NCI-H1436 treated with DMSO at 0.1 percent for 48 hours (cell line): Measurements from ENCODE around the gene TPRN.

Experiments
- DNase-seq: peaks from one replicate; lab custom pipeline; 2025; lab: John Stamatoyannopoulos, UW

TPRN gene

DNA sequence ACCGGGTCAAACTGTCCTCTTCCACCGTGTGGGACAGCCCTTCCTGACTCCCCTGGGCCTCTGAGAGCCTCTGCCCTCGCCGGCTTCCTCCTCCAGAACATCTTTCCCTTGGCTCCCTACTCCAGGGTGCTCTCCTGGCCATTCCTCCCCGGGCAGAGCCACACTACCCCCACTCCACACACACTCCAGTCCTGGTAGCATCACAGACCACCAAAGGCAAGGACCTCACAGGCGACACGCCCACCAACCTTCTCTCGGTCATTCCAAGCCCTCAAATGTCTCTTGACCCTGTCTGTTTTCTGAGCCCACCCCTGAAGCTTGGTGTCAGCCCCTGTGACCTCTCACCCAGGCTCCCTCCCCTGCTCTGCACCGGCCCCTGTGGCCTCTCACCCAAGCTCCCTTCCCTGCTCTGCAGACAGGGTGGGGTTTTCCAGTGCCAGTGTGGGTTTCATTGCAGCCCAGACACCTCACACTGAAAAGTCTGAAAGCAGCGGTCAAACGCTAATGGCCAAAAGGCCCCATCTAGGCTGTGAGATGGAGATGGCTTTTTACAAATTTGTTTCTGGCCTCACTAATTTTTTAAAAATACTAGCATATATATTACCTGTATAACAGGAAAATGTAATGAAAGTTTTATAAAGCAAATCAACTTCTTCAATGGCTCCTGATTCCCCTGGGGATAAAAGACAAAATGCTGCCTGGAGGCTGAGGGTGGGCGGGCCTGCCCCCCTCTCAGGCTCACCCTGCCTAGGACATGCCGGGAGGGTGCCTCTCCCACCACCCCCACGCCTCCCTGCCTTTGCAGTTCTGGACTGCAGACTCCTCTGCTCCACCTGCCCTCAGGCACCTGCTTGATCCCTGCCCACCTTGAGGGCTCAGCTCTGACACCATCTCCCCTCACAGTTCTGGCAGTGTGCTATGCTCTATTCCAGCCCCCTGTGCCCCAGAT lies 41.2 kb downstream of the TPRN start:
- DNase-seq: no peak

DNA sequence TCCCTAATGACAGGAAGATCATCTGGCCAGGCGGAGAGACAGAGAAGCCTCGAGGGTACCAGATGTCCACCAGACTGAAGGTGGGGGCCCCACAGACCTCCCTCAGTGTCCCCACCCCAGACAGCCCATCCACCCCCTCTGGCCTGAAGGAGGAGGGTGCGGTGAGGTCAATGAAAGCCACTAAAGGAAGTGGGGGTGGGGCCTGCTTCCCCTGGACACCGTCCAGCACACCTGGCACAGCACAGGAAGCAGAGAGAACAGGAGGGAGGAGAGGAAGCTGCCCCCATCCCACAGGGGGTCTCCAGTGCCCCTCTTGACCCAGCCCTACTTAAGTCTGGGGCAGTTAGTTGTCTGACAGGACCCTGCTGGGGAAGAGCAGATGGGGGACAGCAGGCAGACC lies 41.9 kb downstream of the TPRN start:
- no peak for DNase-seq

DNA sequence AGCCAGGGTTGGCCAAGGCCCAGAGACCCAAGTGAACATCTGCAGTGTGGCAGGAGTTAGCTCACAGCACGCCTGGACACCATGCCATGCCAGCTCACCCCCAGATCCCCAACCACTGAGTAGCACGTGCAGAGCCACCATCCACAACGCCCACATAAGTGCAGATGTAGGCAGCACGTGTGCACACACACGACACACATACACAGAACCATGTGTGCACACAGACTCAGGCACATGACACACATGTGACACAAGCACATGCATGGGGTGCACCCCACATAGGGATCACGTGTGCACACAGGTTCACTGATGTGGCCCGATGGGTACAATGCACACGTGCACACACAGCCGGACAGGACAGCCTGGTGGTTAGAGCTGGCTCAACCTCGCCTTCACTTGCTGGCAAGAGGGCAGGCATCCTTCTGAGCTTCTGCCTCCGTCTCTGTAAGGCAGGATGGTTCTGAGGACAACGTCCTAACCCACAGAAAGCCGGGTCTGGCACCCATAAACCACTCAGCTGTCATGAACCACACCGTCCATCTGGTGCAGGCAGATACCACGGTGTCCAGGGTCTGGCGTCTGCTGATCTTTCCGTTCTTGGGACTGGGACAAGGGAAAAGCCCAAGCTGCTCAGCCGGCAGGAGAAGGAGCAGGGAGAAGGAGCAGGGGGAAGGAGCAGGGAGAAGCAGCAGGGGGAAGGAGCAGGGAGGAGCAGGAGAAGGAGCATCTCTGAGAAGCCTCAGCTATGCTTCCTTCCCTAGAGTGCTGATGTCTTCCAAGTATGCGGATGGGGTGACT lies 42.7 kb downstream of the TPRN start:
- no peak for DNase-seq

DNA sequence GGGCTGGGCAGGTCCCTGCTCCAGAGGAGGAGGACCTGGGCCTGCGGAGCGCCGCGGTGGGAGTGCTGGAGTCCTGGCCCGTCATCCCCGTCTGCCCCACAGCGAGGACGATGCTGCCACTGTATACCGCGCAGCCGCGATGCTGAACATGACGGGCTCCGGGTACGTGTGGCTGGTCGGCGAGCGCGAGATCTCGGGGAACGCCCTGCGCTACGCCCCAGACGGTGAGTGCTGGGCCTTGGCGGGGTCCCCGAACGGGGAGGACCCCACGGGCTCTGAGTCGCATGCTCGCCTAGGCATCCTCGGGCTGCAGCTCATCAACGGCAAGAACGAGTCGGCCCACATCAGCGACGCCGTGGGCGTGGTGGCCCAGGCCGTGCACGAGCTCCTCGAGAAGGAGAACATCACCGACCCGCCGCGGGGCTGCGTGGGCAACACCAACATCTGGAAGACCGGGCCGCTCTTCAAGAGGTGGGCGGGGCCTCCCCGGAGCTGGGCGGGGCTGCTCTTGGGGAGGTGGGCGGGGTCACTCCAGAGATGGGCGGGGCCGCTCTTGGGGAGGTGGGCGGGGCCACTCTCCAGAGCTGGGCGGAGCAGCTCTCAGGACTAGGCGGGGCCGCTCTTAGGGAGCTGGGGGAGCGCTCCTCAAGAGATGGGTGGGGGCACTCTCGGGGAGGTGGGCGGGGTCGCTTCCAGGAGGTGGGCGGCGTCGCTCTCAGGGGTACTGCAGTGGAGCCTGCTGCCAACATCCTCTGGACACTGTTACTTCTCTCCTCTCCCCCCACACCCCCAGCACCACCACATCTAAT lies 43.8 kb downstream of the TPRN start:
- DNase-seq: no peak

DNA sequence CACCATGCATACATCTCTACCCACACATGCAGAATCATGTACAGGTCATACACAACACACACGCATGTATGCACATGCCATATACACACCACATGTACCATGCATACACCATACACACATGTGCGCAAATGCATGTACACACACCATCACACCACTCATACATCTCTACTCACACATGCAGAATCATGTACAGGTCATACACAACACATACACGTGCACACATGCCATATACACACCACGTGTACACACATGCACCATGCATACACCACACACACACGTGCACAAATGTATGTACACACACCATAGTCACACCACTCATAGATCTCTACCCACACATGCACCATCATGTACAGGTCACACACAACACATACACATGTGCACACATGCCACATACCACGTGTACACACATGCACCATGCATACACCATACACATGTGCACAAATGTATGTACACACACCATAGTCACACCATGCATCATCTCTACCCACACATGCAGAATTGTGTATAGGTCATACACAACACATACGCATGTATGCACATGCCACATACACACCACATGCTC lies 47.6 kb downstream of the TPRN start:
- DNase-seq: no peak

DNA sequence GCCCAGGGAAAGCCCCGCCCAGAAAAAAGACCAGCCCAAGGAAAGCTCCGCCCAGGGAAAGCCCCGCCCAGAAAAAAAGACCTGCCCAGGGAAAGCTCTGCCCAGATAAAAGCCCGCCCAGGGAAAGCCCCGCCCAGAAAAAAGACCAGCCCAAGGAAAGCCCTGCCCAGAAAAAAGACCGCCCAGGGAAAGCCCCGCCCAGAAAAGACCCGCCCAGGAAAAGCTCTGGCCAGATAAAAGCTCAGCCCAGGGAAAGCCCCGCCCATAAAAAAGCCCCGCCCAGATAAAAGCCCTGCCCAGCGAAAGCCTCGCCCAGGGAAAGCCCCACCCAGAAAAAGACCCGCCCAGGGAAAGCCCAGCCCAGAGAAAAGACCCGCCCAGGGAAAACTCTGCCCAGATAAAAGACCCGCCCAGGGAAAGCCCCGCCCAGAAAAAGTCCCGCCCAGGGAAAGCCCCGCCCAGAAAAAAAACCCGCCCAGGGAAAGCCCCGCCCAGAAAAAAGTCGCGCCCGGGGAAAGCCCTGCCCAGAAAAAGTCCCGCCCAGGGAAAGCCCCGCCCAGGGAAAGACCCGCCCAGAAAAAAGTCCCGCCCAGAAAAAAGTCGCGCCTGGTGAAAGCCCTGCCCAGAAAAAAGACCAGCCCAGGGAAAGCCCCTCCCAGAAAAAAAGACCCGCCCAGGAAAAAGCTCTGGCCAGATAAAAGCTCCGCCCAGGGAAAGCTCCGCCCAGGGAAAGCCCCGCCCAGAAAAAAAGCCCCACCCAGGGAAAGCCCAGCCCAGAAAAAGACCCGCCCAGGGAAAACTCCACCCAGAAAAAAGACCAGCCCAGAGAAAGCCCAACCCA lies 49.7 kb downstream of the TPRN start:
- DNase-seq: peak; percentile 75

DNA sequence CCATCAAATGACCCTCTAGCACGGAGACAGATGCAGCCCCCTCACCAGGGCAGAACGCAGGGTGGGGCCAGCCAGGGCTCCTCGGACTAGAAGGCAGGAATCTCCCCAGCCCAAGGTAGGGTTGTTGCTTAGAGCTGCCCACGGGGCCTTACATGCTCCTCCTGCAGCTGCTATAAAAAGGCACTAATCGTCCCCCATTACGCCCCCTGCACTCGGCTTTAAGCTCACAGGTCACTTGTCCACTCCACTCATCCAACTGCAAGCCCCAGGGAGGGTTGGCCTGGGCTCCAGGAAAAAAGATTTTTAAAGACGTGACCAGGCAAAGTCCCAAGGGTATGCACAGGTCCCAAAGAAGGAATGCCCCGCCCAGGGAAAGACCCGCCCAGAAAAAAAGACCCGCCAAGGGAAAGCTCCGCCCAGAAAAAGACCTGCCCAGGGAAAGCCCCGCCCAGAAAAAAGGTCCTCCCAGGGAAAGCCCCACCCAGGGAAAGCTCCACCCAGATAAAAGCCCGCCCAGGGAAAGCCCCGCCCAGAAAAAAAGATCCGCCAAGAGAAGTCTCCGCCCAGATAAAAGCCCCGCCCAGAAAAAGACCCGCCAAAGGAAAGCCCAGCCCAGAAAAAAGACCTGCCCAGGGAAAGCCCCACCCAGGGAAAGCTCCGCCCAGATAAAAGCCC lies 50.5 kb downstream of the TPRN start:
- DNase-seq: peak; percentile 75

DNA sequence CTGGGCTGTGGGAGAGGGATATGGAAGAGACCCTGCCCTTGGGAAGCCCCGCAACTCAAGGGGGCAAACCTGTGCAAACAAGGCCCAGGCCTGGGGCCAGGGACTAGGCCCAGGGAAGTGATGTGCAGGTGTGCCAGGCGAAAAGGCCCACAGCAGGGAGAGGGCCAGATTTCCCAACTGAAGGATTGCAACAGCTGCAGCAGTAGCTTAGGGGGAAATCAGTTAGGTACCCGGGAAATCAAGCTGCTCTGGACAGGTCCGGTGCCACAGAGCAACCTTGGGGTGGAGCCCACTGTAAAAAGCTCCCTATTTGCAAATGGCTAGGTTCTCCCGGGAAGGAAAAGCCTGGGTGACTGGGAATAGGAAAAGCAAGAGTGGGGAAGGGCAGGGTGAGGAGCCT lies 51.2 kb downstream of the TPRN start:
- no peak for DNase-seq

DNA sequence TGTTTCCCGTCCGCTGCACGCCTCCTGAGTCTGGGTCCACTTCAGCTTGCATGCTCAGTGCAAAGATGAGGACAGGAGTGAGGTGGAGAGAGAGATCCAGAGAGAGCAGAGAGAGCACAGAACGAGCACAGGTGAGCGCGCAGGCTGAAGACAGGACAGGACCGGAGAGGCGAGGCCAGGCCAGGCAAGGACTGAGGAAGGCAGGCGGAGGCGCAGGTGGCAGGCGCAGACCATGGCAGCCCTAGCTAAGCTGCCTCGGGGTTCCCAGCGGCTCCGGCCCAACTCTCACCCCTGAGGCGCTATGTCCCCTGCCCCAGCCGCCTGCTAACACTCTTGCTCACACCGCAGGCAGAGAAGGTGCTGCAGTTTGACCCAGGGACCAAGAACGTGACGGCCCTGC lies 51.9 kb downstream of the TPRN start:
- DNase-seq: no peak

DNA sequence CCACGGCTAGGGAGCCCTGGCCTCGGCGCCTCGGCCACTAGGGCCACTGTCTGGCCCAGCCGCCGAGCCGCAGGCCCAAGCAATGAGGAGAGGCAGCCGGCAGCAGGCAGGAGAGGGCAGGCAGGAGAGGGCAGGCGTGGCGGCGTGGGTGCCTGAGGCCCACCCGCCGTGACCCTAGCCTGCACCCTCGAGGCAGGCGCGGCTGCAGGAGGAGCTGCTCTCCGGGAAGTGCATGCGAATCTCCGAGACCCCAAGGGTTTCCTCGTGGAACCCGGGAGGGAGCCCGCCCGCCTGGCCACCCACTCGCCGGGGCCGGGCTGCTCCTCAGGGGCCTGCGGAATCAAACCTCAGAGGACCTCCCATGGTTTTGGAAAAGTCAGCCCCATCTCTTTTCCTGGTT lies 52.3 kb downstream of the TPRN start:
- no peak for DNase-seq

DNA sequence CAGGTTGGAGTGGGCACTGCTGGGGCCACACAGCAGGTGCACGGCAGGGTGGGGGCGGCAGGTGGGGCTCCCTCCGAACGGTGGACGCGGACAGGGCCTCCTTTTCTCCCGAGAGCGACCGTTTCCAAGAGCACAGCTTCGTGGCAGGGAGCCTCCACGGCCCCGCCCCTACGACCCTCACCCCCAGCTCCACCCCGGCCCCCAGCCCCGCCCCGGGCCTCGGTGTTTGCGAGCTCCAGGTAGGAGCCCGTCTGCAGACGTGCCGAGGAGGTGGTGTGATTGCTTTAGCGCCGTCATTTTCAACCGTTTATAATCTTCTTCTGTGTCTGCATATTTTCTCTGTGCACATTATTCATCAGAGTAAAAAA lies 52.8 kb downstream of the TPRN start:
- no peak for DNase-seq

DNA sequence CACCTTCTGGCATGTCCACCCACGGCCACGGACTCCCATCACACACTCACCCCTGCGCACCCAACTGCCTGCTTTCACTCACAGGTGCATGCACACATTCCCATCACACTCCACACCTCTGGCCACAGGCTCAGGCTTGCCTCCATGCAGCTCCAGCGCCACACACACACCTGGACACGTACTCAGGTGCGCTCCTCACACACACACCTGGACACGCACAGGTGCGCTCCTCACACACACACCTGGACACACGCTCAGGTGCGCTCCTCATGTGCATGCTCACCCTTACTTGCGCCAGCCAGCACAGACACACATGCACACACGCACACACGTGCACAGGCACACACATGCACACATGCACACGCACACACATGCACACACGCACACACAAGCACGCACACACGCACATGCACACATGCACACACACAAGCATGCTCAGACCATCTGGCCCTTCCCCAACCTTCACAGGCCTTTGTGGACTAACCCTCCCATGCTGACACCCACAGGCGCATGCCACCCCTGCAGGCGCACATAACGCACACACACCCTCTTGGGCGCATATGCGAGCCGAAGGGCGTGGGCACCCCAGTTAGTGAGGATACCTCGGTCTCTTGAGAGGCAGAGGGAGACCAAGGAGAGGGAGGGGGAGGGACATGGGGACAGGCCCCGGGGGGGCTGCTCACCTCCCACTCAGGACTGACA lies 53.3 kb downstream of the TPRN start:
- no peak for DNase-seq

DNA sequence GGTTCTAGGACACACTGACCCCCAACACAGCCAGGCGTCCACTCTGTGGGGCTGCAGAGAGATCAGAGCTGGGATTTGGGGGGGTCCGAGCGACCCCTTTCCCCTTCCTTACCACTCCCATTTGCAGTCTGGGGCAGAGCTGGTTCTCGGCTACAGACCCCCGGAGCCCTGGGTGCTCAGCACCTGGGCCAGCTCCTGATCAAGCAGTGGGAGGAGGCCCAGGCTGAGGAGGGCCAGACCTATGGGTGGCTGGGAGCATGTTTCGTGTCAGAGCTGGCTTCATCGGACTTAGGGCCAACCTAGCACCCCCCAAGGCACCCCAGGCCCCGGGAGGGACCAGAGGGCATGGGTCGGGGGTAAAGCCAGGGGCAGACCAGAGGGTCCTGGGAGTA lies 54.0 kb downstream of the TPRN start:
- DNase-seq: no peak

DNA sequence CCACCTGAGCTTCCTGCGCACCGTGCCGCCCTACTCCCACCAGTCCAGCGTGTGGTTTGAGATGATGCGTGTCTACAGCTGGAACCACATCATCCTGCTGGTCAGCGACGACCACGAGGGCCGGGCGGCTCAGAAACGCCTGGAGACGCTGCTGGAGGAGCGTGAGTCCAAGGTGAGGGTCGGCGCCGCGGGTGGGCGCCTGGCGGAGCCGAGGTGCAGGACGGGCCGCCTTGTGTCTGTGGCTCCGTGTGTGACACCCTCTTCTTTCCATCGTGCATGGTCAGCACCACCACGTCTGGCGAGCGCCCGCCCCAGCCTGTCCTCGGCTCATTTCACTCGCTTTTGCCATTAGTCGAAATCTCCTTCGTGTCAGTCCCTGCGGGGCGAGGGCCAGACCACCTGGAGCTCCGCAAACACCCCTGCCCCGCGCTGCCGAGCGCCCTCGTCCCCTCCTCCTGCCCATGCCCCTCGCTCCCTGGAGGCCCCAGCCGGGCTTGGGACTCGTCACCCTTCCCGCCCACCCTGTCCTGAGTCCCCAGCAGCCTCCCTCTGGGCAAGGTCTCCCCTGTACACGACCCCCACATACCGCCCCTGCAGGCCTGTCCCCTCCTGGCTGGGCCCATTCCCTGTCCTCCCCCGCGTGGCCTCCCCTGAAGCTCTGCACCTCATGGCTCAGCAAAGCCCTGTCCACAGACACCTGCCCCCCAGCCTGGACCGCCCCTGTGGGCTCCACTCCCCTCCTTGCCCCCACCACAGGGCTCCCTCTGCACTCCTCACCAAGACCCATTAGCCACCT lies 54.6 kb downstream of the TPRN start:
- DNase-seq: no peak

DNA sequence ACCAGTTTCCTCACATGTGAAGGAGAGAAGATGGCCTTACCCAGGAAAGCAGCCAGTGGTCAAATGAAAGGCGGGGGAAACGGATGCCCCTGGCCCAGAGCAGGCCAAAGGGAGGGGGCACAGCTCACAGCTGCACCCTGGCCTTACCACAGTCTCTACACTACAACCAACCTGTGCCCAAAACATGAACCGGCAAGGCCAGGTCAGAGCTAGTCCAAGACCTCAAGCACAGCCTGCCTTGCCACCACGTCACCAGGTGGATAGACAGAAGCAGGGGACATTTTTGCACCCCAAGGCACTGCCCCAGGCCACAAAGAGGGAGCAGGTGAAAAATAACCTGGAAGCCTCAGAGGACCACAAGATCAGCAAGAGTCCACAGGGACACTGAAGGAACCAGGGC lies 57.1 kb downstream of the TPRN start:
- DNase-seq: no peak

DNA sequence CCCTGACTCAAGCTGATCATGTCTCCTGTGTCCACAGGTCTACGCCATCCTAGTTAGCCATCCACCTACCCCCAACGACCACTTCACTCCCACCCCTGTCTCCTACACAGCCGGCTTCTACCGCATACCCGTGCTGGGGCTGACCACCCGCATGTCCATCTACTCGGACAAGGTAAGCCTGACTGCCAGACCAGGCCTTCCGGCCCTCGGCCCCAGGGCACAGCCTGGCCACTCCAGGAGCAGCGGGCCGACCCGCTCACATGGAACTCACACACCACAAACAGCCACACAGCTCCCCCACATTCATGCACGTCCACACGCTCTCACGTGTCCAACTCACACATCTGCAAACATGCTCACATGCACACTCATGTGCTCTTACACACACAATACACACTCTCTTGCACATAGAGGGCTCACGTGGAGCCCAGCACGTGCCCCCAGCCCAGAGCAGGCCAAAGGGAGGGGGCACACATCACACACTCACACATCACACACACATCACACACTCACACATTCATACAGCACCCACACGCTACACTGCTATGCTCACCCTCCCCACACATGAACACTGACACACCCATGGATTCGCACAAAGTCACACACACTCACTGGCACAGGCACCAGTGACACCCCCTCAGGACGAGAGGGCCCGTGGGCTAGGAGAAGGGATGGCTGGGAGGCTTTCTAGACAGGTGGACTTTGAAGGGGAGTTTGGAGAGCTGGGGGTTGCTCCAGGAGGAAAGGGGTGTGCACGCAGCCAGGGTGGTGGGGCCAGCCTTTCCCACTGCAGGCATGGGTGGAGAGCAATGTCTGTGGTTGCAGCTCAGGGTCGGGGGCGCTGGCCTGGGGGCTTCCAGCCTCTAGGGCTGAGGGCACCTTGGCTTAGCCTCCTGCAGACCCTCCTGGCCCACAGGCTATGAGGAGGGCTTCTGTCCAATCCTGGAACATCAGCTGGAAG lies 58.3 kb downstream of the TPRN start:
- no peak for DNase-seq
